H54 (cell line): Measurements from ENCODE around the gene KIZ.
"Not testable (repeated sequence)": the region's sequence is repeated elsewhere in the genome, so short reads cannot be mapped to it uniquely, and the experiment has no call there.

Source experiments
- DNase-seq: peaks from one replicate; pipeline ENCODE4 v3.0.0; 2011; ENCODE audit warnings: low spot score, mixed read lengths; ENCODE audit not compliant: insufficient read length
- FAIRE-seq: peaks from 3 replicates; lab custom pipeline; 2011; peaks lifted over from hg19 to GRCh38; lab: Jason Lieb, UNC
- POLR2A ChIP-seq: IDR thresholded peaks from 2 replicates; pipeline ENCODE4 v1.6.1; 2011; ENCODE audit warnings: low read depth, mild to moderate bottlenecking, low read length

KIZ gene

DNA sequence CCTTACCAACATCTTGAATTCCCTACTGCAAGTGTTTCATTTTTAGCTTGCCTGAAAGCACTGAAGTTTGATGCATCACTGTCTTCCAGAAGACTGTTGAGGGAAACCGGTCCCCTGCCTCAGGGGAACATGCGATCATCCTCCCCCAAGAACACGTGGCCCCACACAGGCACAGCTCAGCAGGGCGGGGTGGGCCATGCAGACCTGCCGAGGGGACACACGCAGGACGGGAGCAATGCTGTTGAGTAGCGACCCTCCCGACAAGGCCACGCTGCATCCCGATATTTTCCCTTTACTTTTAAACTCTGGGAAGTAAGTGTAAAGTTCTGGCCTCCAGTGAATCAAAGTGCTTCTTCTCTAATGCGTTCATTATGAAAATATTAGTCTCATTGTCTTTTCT is 117.9 kb downstream of the KIZ start:
- DNase-seq (no peak), FAIRE-seq (no peak)
- TF ChIP-seq POLR2A: no peak

DNA sequence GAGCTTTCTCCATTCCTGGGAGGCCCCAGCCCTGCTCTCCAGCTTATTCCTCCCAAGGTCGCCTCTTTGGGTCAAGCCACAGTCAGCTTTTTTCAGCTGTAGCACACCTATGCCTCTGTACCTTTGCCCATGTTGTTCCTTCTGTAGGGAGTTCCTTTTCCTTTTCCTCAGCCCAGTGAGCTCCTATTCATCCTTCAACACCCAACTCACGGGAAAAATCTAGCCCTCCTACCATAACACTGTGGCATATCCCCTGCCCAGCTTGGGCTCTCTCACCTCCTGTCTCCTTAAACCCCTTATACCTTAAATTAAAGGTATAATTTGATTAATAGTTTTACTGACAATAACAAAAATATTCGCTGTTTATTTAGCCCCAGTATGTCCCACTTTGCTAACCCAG is 118.9 kb downstream of the KIZ start:
- no peak for TF ChIP-seq POLR2A
- DNase-seq (no peak), FAIRE-seq (no peak)

DNA sequence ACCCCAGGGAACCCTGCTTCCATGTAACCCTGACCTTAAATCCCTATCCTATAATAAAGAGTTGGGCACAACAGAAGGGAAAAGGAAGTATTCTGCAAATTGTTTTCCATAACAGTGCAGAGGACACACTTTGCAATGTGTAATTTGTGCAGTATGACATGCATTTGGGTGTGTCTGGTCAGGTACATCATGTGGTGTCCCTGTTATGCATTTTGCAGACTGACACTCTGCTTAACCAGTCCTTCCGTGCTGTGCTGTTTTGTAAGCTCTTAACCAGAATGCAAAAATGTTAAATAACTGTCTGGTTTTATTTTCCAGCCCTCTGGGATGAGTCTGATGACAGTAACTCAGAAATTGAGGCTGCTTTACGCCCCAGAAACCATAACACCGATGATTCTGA is 120.3 kb downstream of the KIZ start:
- FAIRE-seq (no peak), DNase-seq (no peak)

DNA sequence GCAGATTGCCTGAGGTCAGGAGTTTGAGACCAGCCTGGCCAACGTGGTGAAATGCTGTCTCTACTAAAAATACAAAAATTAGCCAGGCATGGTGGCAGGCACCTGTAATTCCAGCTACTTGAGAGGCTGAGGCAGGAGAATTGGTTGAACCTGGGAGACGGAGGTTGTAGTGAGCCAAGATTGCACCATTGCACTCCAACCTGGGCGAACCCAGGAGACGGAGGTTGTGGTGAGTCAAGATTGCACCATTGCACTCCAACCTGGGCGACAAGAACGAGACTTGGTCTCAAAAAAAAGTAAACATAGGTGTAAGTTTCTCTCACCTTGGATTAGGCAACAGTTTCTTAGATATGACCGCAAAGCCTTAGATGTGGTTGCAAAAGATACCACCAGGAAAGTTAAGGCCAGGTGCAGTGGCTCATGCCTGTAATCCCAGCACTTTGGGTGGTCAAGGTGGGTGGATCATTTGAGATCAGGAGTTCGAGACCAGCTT is 121.8 kb downstream of the KIZ start:
- not testable (repeated sequence) for FAIRE-seq, DNase-seq

More for the DNA sequence above, 120.3 kb downstream of the KIZ start:
- no peak for TF ChIP-seq POLR2A

DNA sequence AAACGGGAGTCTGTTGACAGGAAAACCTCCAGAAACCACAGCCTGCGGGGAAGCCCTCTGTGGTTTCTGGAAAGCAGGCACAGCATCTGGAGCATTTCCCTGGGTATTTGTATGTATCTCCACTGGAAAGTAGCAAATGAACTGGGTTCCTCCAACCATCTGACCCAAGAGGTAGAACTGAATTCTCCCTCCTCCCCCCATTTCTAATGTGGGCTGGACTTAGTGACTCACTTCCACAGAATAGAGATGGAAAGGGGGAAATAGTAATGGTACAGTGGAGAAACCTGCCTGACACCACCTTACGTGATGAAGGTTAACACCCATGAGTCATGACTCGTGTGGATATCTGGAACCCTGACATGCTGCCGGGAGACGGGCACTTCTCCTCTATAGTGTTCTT is 125.4 kb downstream of the KIZ start:
- DNase-seq (peak; percentile 19), FAIRE-seq (peak; percentile 83)
- no peak for TF ChIP-seq POLR2A

DNA sequence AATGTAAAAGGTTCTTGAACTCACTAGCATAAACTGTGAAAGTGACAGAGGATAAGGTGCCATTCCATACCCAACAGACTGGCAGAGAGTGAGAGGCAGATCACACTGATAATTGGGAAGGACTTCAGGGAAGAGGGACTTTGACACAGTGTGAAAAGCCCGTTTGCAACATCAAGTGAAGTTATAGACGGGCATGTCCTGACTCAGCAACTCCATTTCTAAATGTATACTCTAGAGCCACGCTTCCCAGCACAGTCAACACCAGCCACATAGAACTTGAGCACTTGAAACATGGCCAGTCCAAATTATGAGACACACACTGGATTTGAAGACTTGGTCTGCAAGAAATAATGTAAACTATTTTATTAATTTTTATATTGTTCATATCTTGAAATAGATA is 131.3 kb downstream of the KIZ start:
- no peak for TF ChIP-seq POLR2A
- DNase-seq (no peak), FAIRE-seq (no peak)

DNA sequence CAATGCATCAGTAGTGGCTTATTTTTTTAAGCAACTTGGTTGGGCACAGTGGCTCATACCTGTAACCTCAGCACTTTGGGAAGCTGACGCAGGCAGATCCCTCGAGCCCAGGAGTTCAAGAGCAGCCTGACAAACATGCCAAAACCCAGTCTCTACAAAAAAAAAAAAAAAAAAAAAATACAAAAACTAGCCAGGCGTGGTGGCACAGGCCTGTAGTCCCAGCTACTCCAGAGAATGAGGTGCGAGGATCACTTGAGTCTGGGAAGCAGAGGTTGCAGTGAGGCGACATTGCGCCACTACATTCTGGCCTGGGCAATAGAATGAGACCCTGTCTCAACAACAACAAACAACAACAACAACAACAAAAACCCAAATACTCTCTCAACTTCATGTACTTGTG is 132.5 kb downstream of the KIZ start:
- no peak for TF ChIP-seq POLR2A
- FAIRE-seq (no peak), DNase-seq (no peak)

DNA sequence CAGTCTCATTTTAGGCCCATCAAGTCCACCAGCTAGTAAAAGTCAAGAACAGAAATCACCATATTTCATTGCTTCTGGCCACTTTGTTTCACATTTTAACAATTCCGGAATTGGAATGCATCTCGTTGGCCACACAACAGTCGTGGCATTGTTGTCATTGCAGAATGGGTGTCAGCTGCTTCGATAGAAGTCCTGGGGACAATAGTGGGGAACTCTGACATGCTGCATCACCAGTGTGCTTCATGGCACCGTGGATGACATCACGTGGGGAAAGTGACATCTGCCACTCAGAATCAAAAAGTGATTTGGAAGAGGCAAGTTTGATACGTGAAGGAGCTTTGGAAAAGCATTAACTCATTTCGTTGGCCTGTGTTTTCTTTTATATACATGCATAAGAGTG is 133.5 kb downstream of the KIZ start:
- no peak for TF ChIP-seq POLR2A
- FAIRE-seq: no peak
- no peak for DNase-seq

DNA sequence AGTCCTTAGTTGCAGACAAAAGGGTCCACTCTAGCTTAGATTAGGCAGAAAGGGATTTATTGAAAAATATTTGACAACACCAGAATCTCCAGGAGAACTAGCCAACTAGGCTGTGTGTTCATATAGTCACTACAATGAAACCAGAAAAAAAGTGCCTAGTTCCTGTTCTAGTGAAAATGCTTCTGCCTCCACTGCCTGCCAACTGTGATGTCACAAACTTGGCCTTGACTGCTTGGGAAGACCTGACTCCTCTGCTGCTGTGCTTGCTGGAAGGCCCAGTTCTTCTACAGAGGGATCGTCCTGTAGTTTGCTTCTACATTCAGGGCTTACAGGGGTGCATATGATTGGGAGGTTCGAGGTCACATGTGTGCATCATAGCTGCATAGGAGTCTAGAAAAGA is 136.9 kb downstream of the KIZ start:
- TF ChIP-seq POLR2A: no peak
- DNase-seq (no peak), FAIRE-seq (no peak)

DNA sequence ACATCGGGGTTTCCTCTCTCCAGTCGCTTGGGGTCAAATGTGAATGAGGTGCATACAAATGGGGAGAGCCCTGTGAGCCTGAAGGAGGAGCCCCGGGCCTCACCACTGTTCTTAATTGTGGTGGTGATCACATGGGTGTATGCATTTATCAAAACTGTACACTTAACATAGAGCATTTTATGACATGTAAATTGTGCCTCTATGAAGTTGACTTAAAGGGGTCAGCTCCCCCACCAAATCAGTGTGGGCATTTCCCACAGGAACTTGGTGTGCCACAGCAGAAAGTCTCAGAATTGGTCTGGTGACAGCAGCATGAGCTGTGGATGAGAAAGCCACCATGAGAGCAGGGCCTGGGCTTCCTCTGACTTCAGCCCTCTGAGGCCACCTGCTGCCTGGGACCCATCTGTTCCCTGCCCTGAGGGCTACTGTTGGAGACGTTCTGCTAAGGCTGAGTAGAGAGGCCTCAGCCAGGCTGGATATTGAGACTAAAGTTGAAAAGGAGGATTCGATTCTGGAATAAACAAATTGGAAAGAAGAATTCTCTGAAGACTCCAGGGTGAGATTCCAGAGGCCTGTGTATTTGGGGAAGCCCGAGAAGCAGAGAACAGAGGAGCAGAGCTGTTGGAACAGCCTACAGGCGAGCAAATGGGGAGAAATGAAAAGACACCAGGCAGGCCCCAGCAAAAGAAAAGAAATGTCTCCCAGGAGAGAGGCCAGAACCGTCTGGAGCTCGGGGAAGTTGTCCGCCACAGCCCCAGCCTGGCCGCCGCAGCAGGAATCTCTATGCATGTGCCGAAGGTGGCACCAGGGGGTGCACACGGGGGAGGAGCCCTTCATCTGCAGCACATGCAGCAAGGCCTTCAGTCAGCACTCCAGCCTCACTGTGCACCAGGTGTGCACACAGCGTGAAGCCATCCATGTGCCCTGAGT is 139.6 kb downstream of the KIZ start:
- no peak for FAIRE-seq
- TF ChIP-seq POLR2A: no peak
- DNase-seq: no peak

DNA sequence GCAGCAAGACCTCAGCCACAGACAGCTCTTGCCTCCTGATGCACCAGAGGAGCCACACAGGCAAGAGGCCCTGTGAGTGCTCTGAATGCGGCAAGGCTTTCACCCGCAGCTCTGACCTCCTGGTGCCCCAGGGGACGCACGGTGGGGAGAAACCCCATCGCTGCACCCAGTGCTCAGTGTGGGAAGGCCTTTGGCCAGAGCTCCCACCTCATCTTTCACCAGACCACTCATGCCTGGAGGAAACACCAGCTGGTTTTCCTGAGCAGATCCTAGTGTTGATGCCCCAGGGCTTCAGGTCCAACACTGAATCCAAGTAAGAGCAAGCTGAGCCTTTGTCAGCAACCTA is 140.3 kb downstream of the KIZ start:
- DNase-seq: no peak
- FAIRE-seq: no peak
- TF ChIP-seq POLR2A: no peak

DNA sequence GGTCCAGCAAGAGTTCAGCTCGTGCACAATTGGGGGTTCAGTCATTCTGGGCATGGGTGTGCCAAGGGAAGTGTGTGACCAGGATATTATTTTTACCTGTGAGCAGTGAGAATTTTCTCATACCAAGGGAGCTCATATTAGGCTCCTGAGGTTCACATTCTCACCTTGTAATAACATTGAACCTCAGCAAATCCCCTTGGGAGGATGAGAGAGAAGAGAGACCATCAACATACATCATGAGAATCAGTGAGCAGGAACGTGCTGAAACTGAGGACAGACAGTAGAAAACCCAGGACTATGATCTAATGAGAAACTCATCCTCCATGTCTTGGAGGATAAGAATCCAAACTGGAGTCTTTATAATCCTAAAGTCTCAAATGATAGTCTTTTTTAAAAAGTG is 143.9 kb downstream of the KIZ start:
- FAIRE-seq: no peak
- no peak for TF ChIP-seq POLR2A
- DNase-seq: no peak

DNA sequence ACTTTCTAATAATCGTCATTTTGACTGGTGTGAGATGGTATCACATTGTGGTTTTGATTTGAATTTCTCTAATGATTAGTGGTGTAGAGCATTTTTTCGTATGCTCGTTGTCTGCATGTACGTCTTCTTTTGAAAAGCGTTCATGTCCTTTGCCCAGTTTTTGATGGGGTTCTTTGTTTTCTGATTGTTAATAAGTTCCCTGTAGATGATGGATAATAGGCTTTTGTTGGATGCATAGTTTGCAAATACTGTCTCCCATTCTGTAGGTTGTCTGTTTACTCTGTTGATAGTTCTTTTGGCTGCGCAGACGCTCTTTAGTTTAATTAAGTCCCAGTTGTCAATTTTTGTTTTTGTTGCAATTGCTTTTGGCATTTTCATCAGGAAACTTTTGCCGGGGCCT is 144.9 kb downstream of the KIZ start:
- FAIRE-seq: no peak
- no peak for TF ChIP-seq POLR2A
- no peak for DNase-seq

DNA sequence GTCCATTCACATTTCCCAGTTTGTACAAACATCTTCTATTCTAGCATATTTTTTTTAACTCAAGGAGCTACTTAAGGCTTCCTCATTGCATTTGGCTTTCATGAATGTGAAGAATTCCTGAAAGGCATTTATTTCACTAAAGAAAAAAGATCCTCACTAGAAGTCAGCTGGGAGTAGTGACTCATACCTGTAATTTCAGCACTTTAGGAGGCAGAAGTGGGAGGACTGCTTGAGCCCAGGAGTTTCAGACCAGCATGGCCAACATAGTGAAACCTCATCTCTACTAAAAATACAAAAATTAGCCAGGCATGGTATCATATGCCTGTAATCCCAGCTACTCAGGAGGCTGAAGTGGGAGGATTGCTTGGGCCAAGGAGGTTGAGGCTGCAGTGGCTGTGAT is 146.4 kb downstream of the KIZ start:
- DNase-seq (no peak), FAIRE-seq (no peak)
- TF ChIP-seq POLR2A: no peak

DNA sequence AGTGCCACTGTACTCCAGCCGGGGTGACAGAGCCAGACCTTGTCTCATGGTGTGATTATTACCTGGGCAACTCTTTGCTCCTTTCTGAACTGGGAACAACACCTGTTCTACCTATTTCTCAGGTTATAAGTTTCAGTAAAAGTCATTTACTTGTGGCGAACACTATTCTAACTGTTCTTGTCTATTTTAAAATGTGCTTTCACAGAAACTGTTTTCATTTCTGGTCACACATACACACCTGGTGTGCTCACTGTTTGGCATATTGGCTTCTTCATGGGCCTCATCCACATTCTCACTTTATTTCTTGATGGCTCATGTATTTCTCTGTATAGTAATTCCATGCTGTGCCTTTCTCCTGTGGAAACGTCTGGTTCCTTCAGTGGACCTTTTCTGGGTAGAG is 146.8 kb downstream of the KIZ start:
- FAIRE-seq (no peak), DNase-seq (no peak)
- no peak for TF ChIP-seq POLR2A
